Loucy (cell line): ENCODE results near the gene RPS6KA6.

Source experiments
- H2AFZ ChIP-seq: fragments of 200-600 bp; sonication (generic); 2 replicates; pipeline ENCODE4 v1.6.0; 2016; ENCODE audit warnings: antibody characterized with exemption, mild to moderate bottlenecking, low read length, moderate library complexity
- H3F3A ChIP-seq: fragments of 200-600 bp; 2 replicates; pipeline ENCODE4 v1.6.0; 2016; ENCODE audit warnings: antibody characterized with exemption, low read depth, mild to moderate bottlenecking
- H3K27me3 ChIP-seq: fragments of 200-600 bp; sonication (generic); 2 replicates; pipeline ENCODE4 v1.6.1; 2014; ENCODE audit warnings: low read length, mild to moderate bottlenecking; ENCODE audit not compliant: insufficient read depth, poor library complexity, severe bottlenecking
- H3K36me3 ChIP-seq: fragments of 200-600 bp; sonication (generic); 2 replicates; pipeline ENCODE4 v1.6.1; 2016; ENCODE audit warnings: low read length; ENCODE audit not compliant: insufficient read depth
- H3K4me1 ChIP-seq: fragments of 200-600 bp; sonication (generic); 2 replicates; pipeline ENCODE4 v1.5.1; 2014; ENCODE audit warnings: low read length, mild to moderate bottlenecking; ENCODE audit not compliant: insufficient read depth, poor library complexity, severe bottlenecking
- H3K4me2 ChIP-seq: fragments of 200-600 bp; sonication (generic); 2 replicates; pipeline ENCODE4 v1.6.0; 2014; ENCODE audit warnings: antibody characterized with exemption, low read length, low read depth, mild to moderate bottlenecking; ENCODE audit not compliant: poor library complexity, severe bottlenecking
- H3K4me3 ChIP-seq: fragments of 200-600 bp; sonication (generic); 2 replicates; pipeline ENCODE4 v1.5.1; 2014; ENCODE audit warnings: low read length, mild to moderate bottlenecking, mixed read lengths; ENCODE audit not compliant: poor library complexity, severe bottlenecking
- H3K79me2 ChIP-seq: fragments of 200-600 bp; sonication (generic); 2 replicates; pipeline ENCODE4 v1.6.1; 2014; ENCODE audit warnings: low read length; ENCODE audit not compliant: insufficient read depth
- H3K9ac ChIP-seq: fragments of 200-600 bp; sonication (generic); 2 replicates; pipeline ENCODE4 v1.6.0; 2014; ENCODE audit warnings: mild to moderate bottlenecking, low read depth, low read length, moderate library complexity; ENCODE audit not compliant: poor library complexity, severe bottlenecking
- H3K9me2 ChIP-seq: fragments of 200-600 bp; sonication (generic); replicated peaks from 2 replicates; pipeline ENCODE4 v1.6.1; 2016; ENCODE audit warnings: low read depth, low read length, mixed read lengths
- H3K9me3 ChIP-seq: fragments of 200-600 bp; sonication (generic); 2 replicates; pipeline ENCODE4 v1.6.1; 2014; ENCODE audit warnings: mild to moderate bottlenecking, antibody characterized with exemption, low read length, low read depth; ENCODE audit not compliant: insufficient read depth
- H4K20me1 ChIP-seq: fragments of 200-600 bp; sonication (generic); 2 replicates; pipeline ENCODE4 v1.6.0; 2014; ENCODE audit warnings: antibody characterized with exemption, low read length, mild to moderate bottlenecking; ENCODE audit not compliant: insufficient read depth, poor library complexity, severe bottlenecking
- CTCF ChIP-seq: fragments of 200-600 bp; sonication (generic); conservative IDR thresholded peaks from 2 replicates; pipeline ENCODE4 v1.5.1; 2014; ENCODE audit warnings: mild to moderate bottlenecking, antibody characterized with exemption, low read length
- EZH2phosphoT487 ChIP-seq: fragments of 200-600 bp; IDR thresholded peaks from 2 replicates; pipeline ENCODE4 v1.6.1; 2018; ENCODE audit warnings: antibody characterized with exemption, mild to moderate bottlenecking, moderate library complexity, borderline replicate concordance

The RPS6KA6 gene

GRCh38 chrX:84174348-84174747 is 13.7 kb downstream of the RPS6KA6 start:
- Histone ChIP-seq H3K4me2 (no peak overlapping the region), H3F3A (no peaks in the 10 kb centered on the region), H3K9me3 (no peaks in the 10 kb centered on the region), H3K27me3 (no peaks in the 10 kb centered on the region), H3K9ac (no peak overlapping the region), H3K9me2 (no peaks in the 10 kb centered on the region), H3K79me2 (no peaks in the 10 kb centered on the region), H2AFZ (no peak overlapping the region), H3K4me1 (no peaks in the 10 kb centered on the region), H3K4me3 (no peak overlapping the region), H4K20me1 (no peaks in the 10 kb centered on the region), H3K36me3 (no peaks in the 10 kb centered on the region)
- TF ChIP-seq CTCF, result no peak
- TF ChIP-seq EZH2phosphoT487, result no peak

GRCh38 chrX:84170931-84171330 is 17.1 kb downstream of the RPS6KA6 start:
- H3K9me2 ChIP-seq, result no peaks in the 10 kb centered on the region
- H3K79me2 ChIP-seq, result no peaks in the 10 kb centered on the region
- H3K4me2 ChIP-seq, result no peak overlapping the region
- no peaks in the 10 kb centered on the region for H3K4me1 ChIP-seq
- no peaks in the 10 kb centered on the region for H3K27me3 ChIP-seq
- no peaks in the 10 kb centered on the region for H3K36me3 ChIP-seq
- H3K9me3 ChIP-seq, result no peaks in the 10 kb centered on the region
- H3F3A ChIP-seq, result no peaks in the 10 kb centered on the region
- H3K4me3 ChIP-seq, result no peak overlapping the region
- H4K20me1 ChIP-seq, result no peaks in the 10 kb centered on the region
- no peak overlapping the region for H3K9ac ChIP-seq
- no peak overlapping the region for H2AFZ ChIP-seq
- TF ChIP-seq EZH2phosphoT487 (no peak), CTCF (no peak)

- no peaks in the 10 kb centered on the region for H3K79me2 ChIP-seq
- no peaks in the 10 kb centered on the region for H3K4me1 ChIP-seq
- no peak overlapping the region for H3K4me2 ChIP-seq
- no peaks in the 10 kb centered on the region for H3K9me3 ChIP-seq
- no peak overlapping the region for H2AFZ ChIP-seq
- no peaks in the 10 kb centered on the region for H3K36me3 ChIP-seq
- H3K9ac ChIP-seq, result no peak overlapping the region
- no peak overlapping the region for H3K4me3 ChIP-seq
- no peaks in the 10 kb centered on the region for H3F3A ChIP-seq
- H3K9me2 ChIP-seq, result no peaks in the 10 kb centered on the region
- no peak for TF ChIP-seq EZH2phosphoT487
- no peak for TF ChIP-seq CTCF
- no peaks in the 10 kb centered on the region for H3K27me3 ChIP-seq
- H4K20me1 ChIP-seq, result no peaks in the 10 kb centered on the region
These were observed 19.4 kb downstream of the RPS6KA6 start for GRCh38 chrX:84168574-84168973.
